Activated CD4-positive, alpha-beta T cell treated with anti-CD3 and anti-CD28 coated beads, Interleukin-2, amount 50 U/mL, for 24 hours (primary cell): ENCODE data around the gene CENPA.
A peak's percentile ranks its signal among the peaks of the same experiment; 100 is the strongest.
"Not testable (repeated sequence)": the region's sequence is repeated elsewhere in the genome, so short reads cannot be mapped to it uniquely, and the experiment has no call there.

ENCODE experiments used
- DNase-seq, 2 donors: peaks; one replicate each; pipeline ENCODE4 v3.0.0-alpha.2; 2020; ENCODE audit warnings: low read depth in 1 of 2, low spot score in 1 of 2

Gene CENPA

GRCh38 chr2:26760991-26761390 lies 24.9 kb upstream of the CENPA start:
- DNase-seq: not testable (repeated sequence)

- DNase-seq: no peak
These were observed 22.8 kb upstream of the CENPA start for GRCh38 chr2:26763019-26763418.

- peak; percentile 68 to 70 for DNase-seq
These were observed 21.6 kb upstream of the CENPA start, which contains the start of gene SLC35F6 for GRCh38 chr2:26764078-26764887. Gene SLC35F6, plus strand, starts transcription at chr2:26764284. Its CDS starts 66 bp downstream, at chr2:26764350.

GRCh38 chr2:26764906-26765305 lies 20.9 kb upstream of the CENPA start:
- no peak for DNase-seq

GRCh38 chr2:26765475-26766200 lies 20.2 kb upstream of the CENPA start:
- DNase-seq: no peak

- no peak for DNase-seq
These were observed 18.7 kb upstream of the CENPA start for GRCh38 chr2:26767129-26767528.

- no peak for DNase-seq
These were observed 17.9 kb upstream of the CENPA start for GRCh38 chr2:26767894-26768487.

- DNase-seq: no peak
These were observed 17.1 kb upstream of the CENPA start for GRCh38 chr2:26768759-26769088.

- DNase-seq: no peak
These were observed 16.6 kb upstream of the CENPA start for GRCh38 chr2:26769089-26769761.

GRCh38 chr2:26770986-26771586 lies 14.8 kb upstream of the CENPA start:
- DNase-seq: no peak

- DNase-seq: no peak
These were observed 13.5 kb upstream of the CENPA start for GRCh38 chr2:26772064-26773001.

GRCh38 chr2:26776195-26776800 lies 9.6 kb upstream of the CENPA start:
- no peak for DNase-seq

GRCh38 chr2:26778098-26778497 lies 7.8 kb upstream of the CENPA start:
- DNase-seq: no peak

- DNase-seq: no peak
These were observed 7.3 kb upstream of the CENPA start for GRCh38 chr2:26778507-26778906.

GRCh38 chr2:26780203-26780760 lies 5.6 kb upstream of the CENPA start:
- no peak for DNase-seq

GRCh38 chr2:26782876-26783704 lies 2.8 kb upstream of the CENPA start:
- no peak for DNase-seq

GRCh38 chr2:26784570-26785234 lies 1.2 kb upstream of the CENPA start:
- no peak for DNase-seq
